Neural cell (in vitro differentiated cells): Measurements from ENCODE around the gene TGFBI. TPM values are rescaled to one million over a fixed set of nuclear protein-coding genes. Genes with fewer than 3 reads are reported as not detected.

Source experiments
- H2AFZ ChIP-seq: fragments of 200-600, 300-800 bp; sonication (generic), shearing (Covaris generic); 2 replicates; pipeline ENCODE4 v1.6.0; 2014; ENCODE audit warnings: low read depth, mild to moderate bottlenecking, antibody characterized with exemption, low read length, moderate library complexity
- H3F3A ChIP-seq: fragments of 200-600 bp; shearing (Covaris generic); 2 replicates; pipeline ENCODE4 v1.6.1; 2016; ENCODE audit warnings: mild to moderate bottlenecking, moderate library complexity, mixed read lengths, antibody characterized with exemption, low read length; ENCODE audit not compliant: insufficient read depth, poor library complexity, severe bottlenecking
- H3K27ac ChIP-seq: fragments of 200-600, 300-800 bp; sonication (generic), shearing (Covaris generic); 2 replicates; pipeline ENCODE4 v1.5.1; 2014; ENCODE audit warnings: mild to moderate bottlenecking, low read length, moderate library complexity
- H3K27me3 ChIP-seq: fragments of 300-800, 200-600 bp; sonication (generic), shearing (Covaris generic); 2 replicates; pipeline ENCODE4 v1.6.0; 2014; ENCODE audit warnings: mild to moderate bottlenecking, low read depth, low read length, moderate library complexity; ENCODE audit not compliant: insufficient read depth
- H3K36me3 ChIP-seq: fragments of 300-800, 200-600 bp; sonication (generic), shearing (Covaris generic); 2 replicates; pipeline ENCODE4 v1.5.1; 2014; ENCODE audit warnings: mild to moderate bottlenecking, antibody characterized with exemption, low read length, moderate library complexity; ENCODE audit not compliant: insufficient read depth
- H3K4me2 ChIP-seq: fragments of 300-800, 200-600 bp; sonication (generic), shearing (Covaris generic); 2 replicates; pipeline ENCODE4 v1.6.0; 2014; ENCODE audit warnings: mild to moderate bottlenecking, low read length
- H3K4me3 ChIP-seq: fragments of 300-800, 200-600 bp; sonication (generic), shearing (Covaris generic); 2 replicates; pipeline ENCODE4 v1.5.1; 2014; ENCODE audit warnings: mild to moderate bottlenecking, low read length, moderate library complexity
- H3K79me2 ChIP-seq: fragments of 200-600 bp; shearing (Covaris generic); replicated peaks from 2 replicates; pipeline ENCODE4 v1.6.0; 2014; ENCODE audit warnings: mild to moderate bottlenecking, low read length, moderate library complexity; ENCODE audit not compliant: insufficient read depth
- H3K9ac ChIP-seq: fragments of 300-800, 200-600 bp; sonication (generic), shearing (Covaris generic); 2 replicates; pipeline ENCODE4 v1.6.1; 2016; ENCODE audit warnings: mild to moderate bottlenecking, low read length, mixed read lengths
- H3K9me2 ChIP-seq: fragments of 200-600 bp; shearing (Covaris generic); 2 replicates; pipeline ENCODE4 v1.6.1; 2016; ENCODE audit warnings: mild to moderate bottlenecking, low read length, mixed read lengths; ENCODE audit not compliant: insufficient read depth
- H3K9me3 ChIP-seq: fragments of 200-600, 300-800 bp; sonication (generic), shearing (Covaris generic); 2 replicates; pipeline ENCODE4 v1.6.1; 2016; ENCODE audit warnings: mild to moderate bottlenecking, mixed run types, low read length, moderate library complexity, mixed read lengths
- H4K20me1 ChIP-seq: fragments of 200-600 bp; shearing (Covaris generic); 2 replicates; pipeline ENCODE4 v1.6.1; 2016; ENCODE audit warnings: mild to moderate bottlenecking, mixed run types; ENCODE audit not compliant: insufficient read depth
- EP300 ChIP-seq: fragments of 450-650 bp; conservative IDR thresholded peaks from 2 replicates; pipeline ENCODE4 v1.6.1; 2014; ENCODE audit warnings: antibody characterized with exemption, mild to moderate bottlenecking, moderate library complexity; ENCODE audit not compliant: poor library complexity, severe bottlenecking
- EZH2 ChIP-seq: fragments of 200-600, 300-800 bp; shearing (Covaris generic), sonication (generic); IDR thresholded peaks from 2 replicates; pipeline ENCODE4 v1.6.1; 2014; ENCODE audit warnings: antibody characterized with exemption, low read length, borderline replicate concordance, mild to moderate bottlenecking; ENCODE audit not compliant: insufficient read depth, poor library complexity, severe bottlenecking
- MXI1 ChIP-seq: fragments of 450-650 bp; conservative IDR thresholded peaks from 2 replicates; pipeline ENCODE4 v1.6.1; 2014; ENCODE audit warnings: antibody characterized with exemption, mild to moderate bottlenecking; ENCODE audit not compliant: poor library complexity, severe bottlenecking
- POLR2AphosphoS5 ChIP-seq: IDR thresholded peaks from 2 replicates; pipeline ENCODE4 v1.6.1; 2012
- RAD21 ChIP-seq: fragments of 450-650 bp; conservative IDR thresholded peaks from 2 replicates; pipeline ENCODE4 v1.6.1; 2014; ENCODE audit warnings: antibody characterized with exemption, mild to moderate bottlenecking, moderate library complexity
- SMC3 ChIP-seq: fragments of 450-650 bp; conservative IDR thresholded peaks from 2 replicates; pipeline ENCODE4 v1.6.1; 2014; ENCODE audit warnings: antibody characterized with exemption, mild to moderate bottlenecking, moderate library complexity; ENCODE audit not compliant: poor library complexity
- TAF1 ChIP-seq: IDR thresholded peaks from 2 replicates; pipeline ENCODE4 v1.6.1; 2012; ENCODE audit warnings: low read depth
- polyA plus RNA-seq: library from polyadenylated mRNA; depleted of rRNA; stranded (reverse); fragments of >200 nt; gene quantifications from 2 replicates; pipeline ENCODE4 v1.2.3, GENCODE V29; 2014
- TF ChIP-seq, protein P1 (sequence below): fragments of 450-650 bp; IDR thresholded peaks from 2 replicates; pipeline ENCODE4 v1.5.1; 2014; ENCODE audit warnings: antibody characterized with exemption, mild to moderate bottlenecking, moderate library complexity; ENCODE audit not compliant: poor library complexity, severe bottlenecking
- TF ChIP-seq, protein P2 (sequence below): IDR thresholded peaks from 2 replicates; pipeline ENCODE4 v1.6.1; 2012; ENCODE audit warnings: borderline replicate concordance

The TGFBI gene
- polyA plus RNA-seq, 1 donor from 2014 or later = 0.71 TPM

DNA sequence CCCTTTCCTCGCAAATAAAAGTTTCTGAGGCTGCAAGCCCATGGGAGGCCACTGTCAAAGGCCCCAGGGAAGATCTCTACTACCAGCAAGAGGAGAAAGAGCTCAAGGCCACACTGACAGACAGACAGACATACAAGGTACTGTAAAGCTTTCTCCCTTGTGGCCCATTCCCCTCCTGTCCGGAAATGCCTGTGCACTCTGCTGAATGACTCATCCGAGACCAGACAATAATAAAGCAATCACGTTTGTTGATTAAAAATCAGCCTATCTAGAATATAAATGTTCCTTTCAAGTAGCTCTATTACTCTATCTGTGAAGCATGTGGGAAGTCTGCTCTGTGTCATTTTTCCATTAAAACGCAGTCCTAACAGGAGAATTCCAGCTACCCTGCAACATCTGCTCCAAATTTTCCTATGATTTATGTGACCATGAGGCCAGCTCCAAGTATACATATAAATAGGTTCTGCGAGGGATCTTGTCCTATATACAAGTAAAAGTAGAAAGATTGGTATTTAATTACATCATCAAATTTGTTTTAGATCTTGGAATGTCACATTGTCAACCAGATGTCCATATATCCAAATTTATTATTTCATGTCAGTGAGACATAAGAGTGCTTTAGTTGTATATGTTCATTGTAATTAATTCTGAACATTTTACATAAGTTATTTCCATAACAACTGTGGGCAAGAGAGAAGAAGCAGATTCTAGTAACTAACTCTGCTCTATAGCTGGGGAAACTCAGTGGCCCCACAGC is 34.7 kb upstream of the TGFBI start:
- TF ChIP-seq, protein P1, sequence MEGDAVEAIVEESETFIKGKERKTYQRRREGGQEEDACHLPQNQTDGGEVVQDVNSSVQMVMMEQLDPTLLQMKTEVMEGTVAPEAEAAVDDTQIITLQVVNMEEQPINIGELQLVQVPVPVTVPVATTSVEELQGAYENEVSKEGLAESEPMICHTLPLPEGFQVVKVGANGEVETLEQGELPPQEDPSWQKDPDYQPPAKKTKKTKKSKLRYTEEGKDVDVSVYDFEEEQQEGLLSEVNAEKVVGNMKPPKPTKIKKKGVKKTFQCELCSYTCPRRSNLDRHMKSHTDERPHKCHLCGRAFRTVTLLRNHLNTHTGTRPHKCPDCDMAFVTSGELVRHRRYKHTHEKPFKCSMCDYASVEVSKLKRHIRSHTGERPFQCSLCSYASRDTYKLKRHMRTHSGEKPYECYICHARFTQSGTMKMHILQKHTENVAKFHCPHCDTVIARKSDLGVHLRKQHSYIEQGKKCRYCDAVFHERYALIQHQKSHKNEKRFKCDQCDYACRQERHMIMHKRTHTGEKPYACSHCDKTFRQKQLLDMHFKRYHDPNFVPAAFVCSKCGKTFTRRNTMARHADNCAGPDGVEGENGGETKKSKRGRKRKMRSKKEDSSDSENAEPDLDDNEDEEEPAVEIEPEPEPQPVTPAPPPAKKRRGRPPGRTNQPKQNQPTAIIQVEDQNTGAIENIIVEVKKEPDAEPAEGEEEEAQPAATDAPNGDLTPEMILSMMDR = no peak
- TF ChIP-seq MXI1 (no peak), EP300 (no peak), POLR2AphosphoS5 (no peak), TAF1 (no peak), RAD21 (no peak), SMC3 (no peak), EZH2 (no peak)
- TF ChIP-seq, protein P2, sequence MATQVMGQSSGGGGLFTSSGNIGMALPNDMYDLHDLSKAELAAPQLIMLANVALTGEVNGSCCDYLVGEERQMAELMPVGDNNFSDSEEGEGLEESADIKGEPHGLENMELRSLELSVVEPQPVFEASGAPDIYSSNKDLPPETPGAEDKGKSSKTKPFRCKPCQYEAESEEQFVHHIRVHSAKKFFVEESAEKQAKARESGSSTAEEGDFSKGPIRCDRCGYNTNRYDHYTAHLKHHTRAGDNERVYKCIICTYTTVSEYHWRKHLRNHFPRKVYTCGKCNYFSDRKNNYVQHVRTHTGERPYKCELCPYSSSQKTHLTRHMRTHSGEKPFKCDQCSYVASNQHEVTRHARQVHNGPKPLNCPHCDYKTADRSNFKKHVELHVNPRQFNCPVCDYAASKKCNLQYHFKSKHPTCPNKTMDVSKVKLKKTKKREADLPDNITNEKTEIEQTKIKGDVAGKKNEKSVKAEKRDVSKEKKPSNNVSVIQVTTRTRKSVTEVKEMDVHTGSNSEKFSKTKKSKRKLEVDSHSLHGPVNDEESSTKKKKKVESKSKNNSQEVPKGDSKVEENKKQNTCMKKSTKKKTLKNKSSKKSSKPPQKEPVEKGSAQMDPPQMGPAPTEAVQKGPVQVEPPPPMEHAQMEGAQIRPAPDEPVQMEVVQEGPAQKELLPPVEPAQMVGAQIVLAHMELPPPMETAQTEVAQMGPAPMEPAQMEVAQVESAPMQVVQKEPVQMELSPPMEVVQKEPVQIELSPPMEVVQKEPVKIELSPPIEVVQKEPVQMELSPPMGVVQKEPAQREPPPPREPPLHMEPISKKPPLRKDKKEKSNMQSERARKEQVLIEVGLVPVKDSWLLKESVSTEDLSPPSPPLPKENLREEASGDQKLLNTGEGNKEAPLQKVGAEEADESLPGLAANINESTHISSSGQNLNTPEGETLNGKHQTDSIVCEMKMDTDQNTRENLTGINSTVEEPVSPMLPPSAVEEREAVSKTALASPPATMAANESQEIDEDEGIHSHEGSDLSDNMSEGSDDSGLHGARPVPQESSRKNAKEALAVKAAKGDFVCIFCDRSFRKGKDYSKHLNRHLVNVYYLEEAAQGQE = no peak
- H2AFZ ChIP-seq = no peak overlapping the region
- H3K9me2 ChIP-seq = no peaks in the 10 kb centered on the region
- no peak overlapping the region for H3K9ac ChIP-seq
- no peaks in the 10 kb centered on the region for H3K36me3 ChIP-seq
- no peak overlapping the region for H3K4me2 ChIP-seq
- H3K79me2 ChIP-seq = no peaks in the 10 kb centered on the region
- H3K9me3 ChIP-seq = no peaks in the 10 kb centered on the region
- no peak overlapping the region for H3K27ac ChIP-seq
- no peaks in the 10 kb centered on the region for H3F3A ChIP-seq
- H3K4me3 ChIP-seq = no peak overlapping the region
- H4K20me1 ChIP-seq = no peaks in the 10 kb centered on the region
- H3K27me3 ChIP-seq = no peaks in the 10 kb centered on the region

DNA sequence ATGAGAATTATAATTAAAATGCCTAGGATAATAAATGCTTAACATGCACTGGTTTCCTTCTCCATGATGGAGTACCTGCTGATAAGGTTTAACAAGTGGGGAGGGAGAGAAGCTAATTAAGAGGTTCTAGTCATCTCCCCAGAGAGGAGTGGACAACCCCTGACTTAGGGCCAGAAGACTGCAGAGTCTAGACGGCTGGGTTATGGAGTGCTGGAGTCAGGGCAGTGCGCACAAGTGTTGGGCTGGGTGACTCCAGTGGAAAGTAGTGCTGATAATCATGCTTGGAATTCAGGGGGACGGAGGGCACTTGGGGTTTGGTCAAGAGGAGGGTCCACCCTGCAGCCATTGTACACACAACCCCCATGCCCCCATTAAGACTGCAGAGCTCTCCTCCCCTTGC is 32.8 kb upstream of the TGFBI start:
- Histone ChIP-seq H4K20me1 (no peaks in the 10 kb centered on the region), H3F3A (no peaks in the 10 kb centered on the region), H2AFZ (no peak overlapping the region), H3K27me3 (no peaks in the 10 kb centered on the region), H3K79me2 (no peaks in the 10 kb centered on the region), H3K27ac (no peak overlapping the region), H3K9me2 (no peaks in the 10 kb centered on the region), H3K4me3 (no peak overlapping the region), H3K4me2 (no peak overlapping the region), H3K36me3 (no peaks in the 10 kb centered on the region), H3K9ac (no peak overlapping the region), H3K9me3 (no peaks in the 10 kb centered on the region)
- TF ChIP-seq POLR2AphosphoS5 (no peak), RAD21 (no peak), SMC3 (no peak), EZH2 (no peak)
- TF ChIP-seq, protein P2 = no peak
